GM21360 (cell line): ENCODE results near the gene SORBS2.
"Not testable (repeated sequence)": the region's sequence is repeated elsewhere in the genome, so short reads cannot be mapped to it uniquely, and the experiment has no call there.

Source experiments
- ATAC-seq: cut with Tn5 transposase; IDR thresholded peaks from one replicate; pipeline ENCODE4 v1.9.1; 2021; ENCODE audit warnings: mild to moderate bottlenecking, moderate library complexity; ENCODE audit not compliant: unreplicated experiment

Gene SORBS2

DNA sequence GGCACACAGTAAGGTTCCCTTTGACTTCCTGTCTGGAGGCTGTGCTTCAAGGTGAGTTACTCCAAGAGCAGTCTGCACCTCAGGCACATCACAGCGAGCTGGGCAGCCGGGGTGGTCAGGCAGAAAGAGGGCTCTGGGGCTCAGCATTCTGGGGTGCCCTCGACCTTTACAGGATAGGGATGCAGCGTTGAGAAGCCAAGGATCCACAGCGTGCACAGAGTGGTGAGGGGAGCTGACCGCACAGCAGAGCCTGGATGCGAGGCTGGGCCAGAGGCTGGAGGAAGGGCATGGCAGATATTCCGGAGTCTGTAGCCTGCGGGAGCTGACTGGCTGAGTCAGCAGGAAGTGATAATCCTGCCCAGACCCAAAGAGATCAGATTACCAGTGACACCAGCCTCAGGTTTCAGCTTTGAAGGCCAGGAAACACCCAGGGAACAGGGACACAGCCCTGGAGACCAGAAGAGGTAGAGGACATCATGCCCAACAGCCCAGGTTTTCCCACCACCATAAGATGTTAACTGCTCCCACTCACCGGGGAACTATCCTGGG, 238.3 kb downstream of the SORBS2 start:
- ATAC-seq: no peak

DNA sequence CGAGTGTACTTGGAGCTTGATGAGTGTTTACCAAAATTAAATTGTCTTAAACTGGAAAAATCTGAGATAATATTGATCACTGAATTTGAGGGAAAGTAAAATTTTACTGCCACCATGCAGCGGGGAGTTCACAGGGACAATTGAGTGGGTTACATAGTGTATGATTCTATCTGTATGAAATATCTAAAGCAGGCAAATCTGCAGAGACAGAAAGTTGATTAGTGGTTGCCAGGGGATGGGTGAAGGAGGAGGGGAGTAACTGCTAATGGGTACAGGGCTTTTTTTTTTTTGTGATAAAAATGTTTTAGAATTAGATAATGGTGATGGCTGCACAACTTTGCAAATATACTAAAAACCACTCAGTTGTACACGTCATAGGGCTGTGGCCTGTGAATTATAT, 241.3 kb downstream of the SORBS2 start:
- no peak for ATAC-seq

DNA sequence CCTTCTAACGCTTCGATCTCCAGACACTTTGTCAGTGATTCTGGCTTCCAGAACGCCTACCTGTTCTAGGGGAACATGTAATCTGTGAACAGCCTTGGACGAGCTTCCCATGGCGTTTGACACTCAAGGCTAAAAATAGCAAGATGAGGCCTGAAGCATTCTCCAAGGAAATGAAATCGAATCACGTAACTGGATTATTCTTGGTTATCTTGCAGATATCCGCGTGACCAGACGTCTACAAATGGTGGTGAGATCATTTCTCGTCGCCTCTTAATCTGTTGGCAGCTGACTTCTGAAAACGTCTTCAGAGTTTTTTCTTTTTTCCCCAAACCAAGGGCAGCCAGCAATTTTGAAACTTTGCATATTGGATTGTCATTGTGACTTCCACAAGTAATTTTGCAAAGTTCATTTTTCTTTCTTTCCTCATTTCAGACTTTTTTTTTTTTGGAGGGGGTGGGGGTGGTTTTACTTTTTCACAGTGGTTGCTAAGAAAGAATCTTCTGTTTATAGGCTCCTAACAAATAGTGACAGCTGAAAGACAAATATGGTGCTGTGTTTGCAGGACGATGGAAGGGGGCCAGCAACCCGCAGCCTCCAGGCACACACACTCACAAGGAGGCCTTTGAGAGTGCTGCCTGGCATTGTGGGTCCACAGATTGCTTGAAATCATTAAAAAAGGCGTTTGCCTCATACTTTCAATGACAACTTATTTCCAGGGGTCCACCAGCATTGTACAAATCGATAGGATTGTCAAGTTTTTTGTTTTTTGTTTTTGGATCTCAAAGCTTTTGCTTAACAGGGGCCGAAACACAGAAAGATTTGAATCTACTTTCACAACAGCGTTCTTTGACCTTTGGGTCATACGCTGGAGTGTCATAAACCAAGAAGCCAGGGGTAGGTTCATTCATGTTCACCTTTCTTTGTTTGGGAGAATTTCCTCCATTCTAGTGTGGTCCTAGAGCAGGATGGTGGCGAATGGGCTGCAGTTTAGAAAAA, 244.3 kb downstream of the SORBS2 start:
- no peak for ATAC-seq

DNA sequence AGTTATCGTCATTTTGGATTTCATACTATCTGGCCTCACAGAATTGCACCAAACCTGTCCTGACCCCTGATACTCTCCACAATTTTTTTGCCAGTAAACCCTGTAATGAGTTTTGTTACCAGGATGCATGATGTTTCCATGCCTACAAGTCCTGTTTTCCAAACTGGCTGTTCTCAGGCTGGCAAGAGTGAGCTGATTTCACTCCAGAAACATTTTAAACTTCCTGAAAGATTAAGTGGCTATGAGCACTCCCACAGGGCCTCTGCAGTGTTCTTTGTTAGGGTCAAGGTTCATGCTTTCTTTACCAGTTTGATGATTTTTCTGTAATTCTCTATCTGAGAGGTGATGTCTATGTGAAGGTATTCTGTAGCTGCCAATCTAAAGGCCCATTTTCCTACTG, 245.0 kb downstream of the SORBS2 start:
- ATAC-seq: no peak

DNA sequence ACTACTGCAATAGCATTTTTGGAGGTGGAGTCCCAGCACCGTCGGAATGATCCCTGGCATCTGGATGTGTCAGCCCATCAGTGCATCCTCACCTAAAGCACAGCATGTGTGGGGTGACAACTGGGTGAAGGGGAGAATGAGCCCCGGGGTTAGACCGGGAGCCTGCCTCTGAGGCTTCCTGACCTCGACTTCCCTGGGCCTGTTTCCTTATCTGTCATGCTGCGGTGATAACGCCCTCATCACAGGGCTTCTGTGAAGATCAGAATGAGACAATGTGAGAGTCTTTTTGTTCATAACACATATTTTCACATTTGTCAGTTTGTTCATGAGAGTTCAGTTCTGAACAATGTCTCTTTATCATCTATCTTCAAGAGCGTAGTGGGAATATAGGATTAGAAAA, 245.6 kb downstream of the SORBS2 start:
- no peak for ATAC-seq

- ATAC-seq: no peak
Observed at GRCh38 chr4:185565696-185566095, 246.3 kb downstream of the SORBS2 start.

DNA sequence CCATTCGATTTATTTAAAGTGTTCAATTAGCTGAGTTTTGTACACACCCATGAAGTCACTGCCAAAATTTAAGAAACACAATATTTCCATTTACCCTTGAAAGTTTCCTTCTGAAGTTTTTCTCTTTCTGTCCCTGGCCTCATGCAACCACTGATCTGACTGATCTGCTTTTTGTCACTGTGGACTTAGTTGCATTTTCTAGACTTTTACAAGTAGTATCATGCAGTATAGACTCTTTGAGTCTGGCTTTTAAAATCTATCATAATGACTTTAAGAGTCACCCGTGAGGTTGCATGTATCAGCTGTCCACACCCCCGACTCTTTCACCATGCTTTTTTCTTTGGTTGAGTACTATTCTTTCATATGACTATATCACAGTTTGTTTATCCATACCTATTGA, 247.6 kb downstream of the SORBS2 start:
- no peak for ATAC-seq

DNA sequence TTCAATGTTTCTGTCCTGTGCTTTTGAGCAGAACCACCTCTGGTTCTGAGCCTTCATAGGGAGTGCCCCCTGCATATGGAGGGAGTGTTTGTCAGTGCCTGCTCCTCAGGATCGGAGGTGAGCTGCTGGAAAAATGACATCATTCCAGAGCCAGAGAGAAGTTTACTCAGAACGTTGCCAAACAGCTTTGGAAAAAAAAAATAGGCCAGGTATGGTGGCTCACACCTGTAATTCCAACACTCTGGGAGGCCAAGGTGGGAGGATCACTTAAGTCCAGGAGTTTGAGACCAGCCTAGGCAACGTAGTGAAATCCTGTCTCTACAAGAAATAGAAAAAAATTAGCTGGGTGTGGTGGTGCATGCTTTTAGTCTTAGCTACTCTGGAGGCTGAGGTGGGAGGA, 249.5 kb downstream of the SORBS2 start:
- no peak for ATAC-seq

DNA sequence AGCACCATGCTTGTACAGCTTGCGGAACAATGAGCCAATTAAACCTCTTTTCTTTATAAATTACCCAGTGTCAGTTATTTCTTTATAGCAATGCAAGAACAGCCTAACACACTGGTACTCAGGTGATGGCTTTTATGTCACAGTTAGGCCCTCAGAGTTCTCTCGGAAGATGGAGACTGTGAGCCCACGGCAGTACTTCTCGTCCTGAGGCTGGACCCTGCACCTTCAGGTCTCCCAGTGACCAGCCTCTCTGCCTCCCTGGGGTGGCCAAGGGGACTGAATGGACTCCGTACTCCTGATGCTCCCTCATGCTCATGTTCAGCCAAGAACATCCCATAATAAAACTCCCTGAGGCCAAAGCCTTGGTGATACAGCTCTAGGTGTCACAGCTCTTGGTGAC, 251.7 kb downstream of the SORBS2 start:
- ATAC-seq: no peak

- ATAC-seq: no peak
Observed at GRCh38 chr4:185559915-185560281, 252.1 kb downstream of the SORBS2 start.

DNA sequence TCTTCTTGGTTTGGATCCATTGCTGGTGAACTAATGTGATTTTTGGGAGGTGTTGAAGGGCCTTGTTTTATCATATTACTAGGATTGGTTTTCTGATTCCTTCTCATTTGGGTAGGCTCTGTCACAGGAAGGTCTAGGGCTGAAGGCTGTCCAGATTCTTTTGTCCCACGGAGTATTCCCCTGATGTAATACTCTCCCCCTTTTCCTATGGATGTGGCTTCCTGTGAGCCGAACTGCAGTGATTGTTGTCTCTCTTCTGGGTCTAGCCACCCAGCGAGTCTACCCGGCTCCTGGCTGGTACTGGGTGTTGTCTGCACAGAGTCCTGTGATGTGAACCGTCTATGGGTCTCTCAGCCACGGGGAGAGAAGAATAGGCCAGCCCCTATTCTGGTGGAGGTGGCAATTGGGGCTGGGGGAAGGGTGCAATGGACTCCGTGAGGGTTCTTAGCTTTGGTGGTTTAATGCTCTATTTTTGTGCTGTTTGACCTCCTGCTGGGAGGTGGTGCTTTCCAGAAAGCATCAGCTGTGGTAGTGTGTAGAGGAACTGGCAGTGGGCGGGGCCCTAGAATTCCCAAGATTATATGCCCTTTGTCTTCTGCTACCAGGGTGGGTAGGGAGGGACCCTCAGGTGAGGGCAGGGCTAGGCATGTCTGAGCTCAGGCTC, 252.6 kb downstream of the SORBS2 start:
- ATAC-seq: not testable (repeated sequence)

- no peak for ATAC-seq
Observed at GRCh38 chr4:185554365-185555126, 257.4 kb downstream of the SORBS2 start.

- no peak for ATAC-seq
Observed at GRCh38 chr4:185552254-185552653, 259.7 kb downstream of the SORBS2 start.

DNA sequence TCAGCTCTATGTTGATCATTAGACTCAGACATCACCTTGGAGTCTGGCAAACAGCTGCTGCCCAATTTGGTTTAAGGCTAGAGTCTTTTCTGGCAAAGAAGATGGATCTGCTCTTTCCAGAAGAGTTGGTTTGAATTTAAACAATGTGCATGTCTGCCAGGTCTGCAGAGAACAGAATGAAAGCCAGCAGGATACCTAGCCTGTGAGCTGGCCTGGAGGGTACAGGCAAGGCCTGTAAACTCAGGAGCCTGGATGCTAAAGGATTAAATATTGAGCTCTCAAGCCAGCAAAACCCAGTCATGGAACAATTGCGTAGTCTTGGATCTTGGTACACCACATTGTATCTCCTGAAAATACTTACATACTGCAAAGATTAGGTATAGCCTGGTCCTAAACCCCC, 261.1 kb downstream of the SORBS2 start:
- ATAC-seq: no peak

- ATAC-seq: no peak
Observed at GRCh38 chr4:185549095-185549639, 262.8 kb downstream of the SORBS2 start.

DNA sequence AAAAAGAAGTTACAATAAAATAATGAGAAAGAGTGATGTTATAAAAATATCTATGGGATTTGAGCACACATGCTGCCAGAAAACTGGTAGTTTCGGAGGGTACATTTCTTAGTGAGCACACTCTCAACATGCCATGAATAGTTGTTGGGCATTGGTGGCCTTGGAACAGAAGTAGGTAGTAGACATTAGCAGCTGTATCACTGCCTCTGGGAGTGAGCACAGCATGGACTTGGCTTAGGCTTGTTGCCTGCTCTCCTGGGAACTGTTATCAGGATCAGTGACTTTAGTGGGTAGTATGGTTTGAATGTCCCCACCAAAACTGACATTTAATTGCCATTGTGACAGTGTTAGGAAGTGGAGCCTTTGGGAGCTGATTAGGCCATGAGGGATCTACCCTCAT, 263.4 kb downstream of the SORBS2 start:
- ATAC-seq: no peak

DNA sequence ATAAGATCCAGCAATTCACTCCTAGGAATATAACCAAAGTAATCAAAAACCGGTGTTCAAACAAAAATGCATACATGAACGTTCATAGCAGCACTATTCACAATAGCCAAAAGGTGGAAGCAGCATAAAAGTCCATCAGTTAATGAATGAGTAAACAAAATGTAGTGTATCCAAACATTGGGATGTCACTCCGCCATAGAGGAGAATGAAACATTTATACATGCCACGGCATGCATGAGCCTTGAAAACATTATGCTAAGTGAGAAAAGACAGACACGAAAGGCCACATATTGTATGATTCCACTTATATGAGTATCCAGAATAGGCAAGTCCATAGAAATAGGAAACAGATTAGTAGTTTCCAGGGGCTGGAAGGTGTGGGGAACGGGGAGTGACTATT, 265.7 kb downstream of the SORBS2 start:
- ATAC-seq: no peak

GRCh38 chr4:185542626-185543315, 269.2 kb downstream of the SORBS2 start:
- no peak for ATAC-seq

GRCh38 chr4:185541251-185541727, 270.7 kb downstream of the SORBS2 start:
- no peak for ATAC-seq

GRCh38 chr4:185540487-185541120, 271.4 kb downstream of the SORBS2 start:
- ATAC-seq: no peak
